ENCODE data around the gene ATP8B4. TPM values are rescaled to one million over a fixed set of nuclear protein-coding genes. Genes with fewer than 3 reads are reported as not detected.

ATP8B4 gene
- total and polyA plus RNA-seq, 2 donors (not counting 3 experiments of a cell fraction or from before 2014, with no cell fraction given): not detected

GRCh38 chr15:49877117-49877872 lies 241.7 kb downstream of the ATP8B4 start:
- CTCF ChIA-PET: no interaction called here
- H3K9ac ChIP-seq (replicated peaks; ENCODE audit: extremely low read depth, insufficient read depth, low read length): no peak overlapping the region
- no peaks in the 10 kb centered on the region for H4K20me1 ChIP-seq (replicated peaks; ENCODE audit: control insufficient read depth, extremely low read depth, insufficient read depth, low read length)
- no peak overlapping the region for H3K4me3 ChIP-seq (replicated peaks in 1 of 3; ENCODE audit: insufficient read depth in 1 of 3, low read depth in 1 of 3, low read length in 3 of 3)
- no peak overlapping the region for H3K4me2 ChIP-seq (ENCODE audit: insufficient read depth, low read length)
- H3K27ac ChIP-seq (ENCODE audit: insufficient read depth, low read depth, low read length): no peak overlapping the region
- H3K79me2 ChIP-seq (ENCODE audit: control insufficient read depth, insufficient read depth, low read length): no peaks in the 10 kb centered on the region
- BruUV-seq (replicated peaks): no TSS peak
- DNase-seq (ENCODE audit: low read depth, low spot score) (no peak), FAIRE-seq (no peak)
- no peaks in the 10 kb centered on the region for H3K9me3 ChIP-seq (replicated peaks; ENCODE audit: control insufficient read depth, insufficient read depth, low read length)
- no peaks in the 10 kb centered on the region for H3K9me1 ChIP-seq (replicated peaks; ENCODE audit: control insufficient read depth, extremely low read depth, insufficient read depth, low read length)
- no peaks in the 10 kb centered on the region for H3K27me3 ChIP-seq (ENCODE audit: control insufficient read depth in 2 of 2, insufficient read depth in 2 of 2, low read length in 2 of 2)
- intact Hi-C loops (cut with micrococcal nuclease) (no loop called here), dilution Hi-C loops (cut with MboI; ENCODE audit: extremely low pct_ligation_motif_present, low sequenced_read_pairs) (no loop called here)
- no peak for TF ChIP-seq MYC (IDR thresholded peaks at IDR 0.05; ENCODE audit: low read depth, low read length)
- TF ChIP-seq JUN (IDR thresholded peaks at IDR 0.05; ENCODE audit: borderline replicate concordance, insufficient read depth, insufficient read length, low read depth): no peak
- no peak for TF ChIP-seq GATA2 (IDR thresholded peaks at IDR 0.05; ENCODE audit: insufficient read depth, insufficient read length, low read depth, low read length)
- TF ChIP-seq POLR2AphosphoS5 (IDR thresholded peaks at IDR 0.05; ENCODE audit: insufficient read depth, low read depth, low read length): no peak
- TF ChIP-seq FOS (IDR thresholded peaks at IDR 0.05; ENCODE audit: borderline replicate concordance, insufficient read depth, low read length): no peak
- no peak for TF ChIP-seq POLR2A (IDR thresholded peaks at IDR 0.05; ENCODE audit: low read depth, low read length)
- TF ChIP-seq CTCF (IDR thresholded peaks at IDR 0.05; ENCODE audit: extremely low read depth in 1 of 2, insufficient read depth in 1 of 2, low read depth in 1 of 2, low read length in 2 of 2): no peak
- TF ChIP-seq, protein P1, sequence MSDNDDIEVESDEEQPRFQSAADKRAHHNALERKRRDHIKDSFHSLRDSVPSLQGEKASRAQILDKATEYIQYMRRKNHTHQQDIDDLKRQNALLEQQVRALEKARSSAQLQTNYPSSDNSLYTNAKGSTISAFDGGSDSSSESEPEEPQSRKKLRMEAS (IDR thresholded peaks at IDR 0.05; ENCODE audit: insufficient read depth, insufficient read length): no peak
- TF ChIP-seq EZH2 (IDR thresholded peaks at IDR 0.05; ENCODE audit: borderline replicate concordance, low read depth, low read length, severe bottlenecking): no peak
- H2AFZ ChIP-seq (ENCODE audit: low read depth, low read length): no peak overlapping the region
- no peaks in the 10 kb centered on the region for H3K4me1 ChIP-seq (ENCODE audit: control insufficient read depth, extremely low read depth, insufficient read depth, low read length)
- no peaks in the 10 kb centered on the region for H3K36me3 ChIP-seq (ENCODE audit: control insufficient read depth in 2 of 2, extremely low read depth in 1 of 2, insufficient read depth in 2 of 2, low read length in 2 of 2)
- POLR2A ChIA-PET: no interaction called here

All from endothelial cell of umbilical vein (primary cell).